Adrenal gland (tissue), 12 donors: ENCODE data around the gene ADIPOR1. TPM values are rescaled to one million over a fixed set of nuclear protein-coding genes. Genes with fewer than 3 reads are reported as not detected.

ENCODE experiments used
- DNase-seq, 7 donors: peaks; one replicate each; pipeline ENCODE4 v3.0.0-alpha.2; 2019 to 2020
- H3K27ac ChIP-seq, 5 donors: fragments of 200-600 bp; sonication (generic) in 4 of 5; 1 replicate in 3 of 5; 2 replicates in 2 of 5; pipeline versions ENCODE4 v1.5.1 to v1.8.0; 2016 to 2020; ENCODE audit warnings: mild to moderate bottlenecking in 1 of 5
- H3K27me3 ChIP-seq: fragments of 200-600 bp; 2 replicates; pipeline ENCODE4 v1.8.0; 2021
- H3K36me3 ChIP-seq, 2 donors: fragments of 200-600 bp; replicated peaks in 1 of 2; 1 replicate in 1 of 2; 2 replicates in 1 of 2; pipeline versions ENCODE4 v1.5.1 to v1.8.0; 2018 to 2022
- H3K4me1 ChIP-seq, 2 donors: fragments of 200-600 bp; replicated peaks in 1 of 2; 1 replicate in 1 of 2; 2 replicates in 1 of 2; pipeline versions ENCODE4 v1.5.1 to v1.8.0; 2018 to 2021
- H3K4me3 ChIP-seq, 4 donors: fragments of 200-600 bp; sonication (generic) in 3 of 4; one replicate each; pipeline ENCODE4 v1.5.1; 2016 to 2018
- H3K9me3 ChIP-seq, 3 donors: fragments of 200-600 bp; sonication (generic) in 1 of 3; replicated peaks in 1 of 3; 1 replicate in 2 of 3; 2 replicates in 1 of 3; pipeline versions ENCODE4 v1.5.1 to v1.8.0; 2016 to 2021
- CTCF ChIP-seq, 6 experiments: fragments of 450-650 bp in 4 of 6; fragments of 200-600 bp in 2 of 6; sonication (generic) in 1 of 6; IDR thresholded peaks; 1 replicate in 5 of 6; 2 replicates in 1 of 6; pipeline versions ENCODE4 v1.5.1 to v1.8.0; 2016 to 2021; ENCODE audit warnings: antibody characterized with exemption in 6 of 6, mild to moderate bottlenecking in 2 of 6, moderate library complexity in 1 of 6
- POLR2A ChIP-seq, 2 donors: fragments of 450-650 bp; IDR thresholded peaks; one replicate each; pipeline ENCODE4 v1.6.1; 2017; ENCODE audit warnings: antibody characterized with exemption in 2 of 2, mild to moderate bottlenecking in 2 of 2, moderate library complexity in 1 of 2
- WGBS, 4 donors: extraction: QIAGEN DNeasy Blood & Tissue Kit in 2 of 4; methylation state at CpG; one replicate each; pipeline versions ENCODE4 v1.1.5 to v1.1.7; 2013 to 2017; 5-methylcytosine and 5-hydroxymethylcytosine counted together
- intact Hi-C, 2 donors: fragments of 100-400 bp; cut with DNase I; formaldehyde crosslinking; loops; one replicate each; pipeline versions ENCODE4 v1.14.1 to v1.15.0; 2022 to 2023
- polyA plus RNA-seq, 3 donors: library from polyadenylated mRNA; stranded (reverse); fragments of 200-250 nt in 2 of 3; fragments of 350-450 nt in 1 of 3; fragmentation: Illumina TruSeq in 1 of 3; extraction: RNeasy Lipid Tissue Mini Kit (QIAGEN cat#74804) in 1 of 3; gene quantifications; one replicate each; pipeline ENCODE4 v1.2.3, GENCODE V29; 2013 to 2014
- total RNA-seq, 9 donors: library from RNA; depleted of rRNA in 4 of 9; stranded (reverse); fragments of >200 nt in 4 of 9; fragments of 120-200 nt in 1 of 9; fragmentation: NEBNext Ultra II Directional in 1 of 9; extraction: Animal tissue kit (Norgen Biotek cat#: 25700) in 1 of 9; gene quantifications; one replicate each; pipeline versions ENCODE4 v1.1.0 to v1.2.4, GENCODE V29; 2013 to 2023
- donor health status: healthy with polysubstance abuse.
- donor health status: Bipolar disorder and iron deficiency.
- donor health status: DM: yes; HTN: yes; CAD: no.
- donor health status: DM: no; HTN: no; CAD: no.
- donor health status: DM: no; HTN: no; CAD: no.
- donor health status: DM: yes; HTN: yes; CAD: no.

Gene ADIPOR1
- total and polyA plus RNA-seq, 12 donors, result 57.0 to 143 (median 103) TPM

- intact Hi-C loops, result no loop called here
- TF ChIP-seq CTCF (IDR thresholded peaks at IDR 0.05), result no peak
- no peak for TF ChIP-seq POLR2A (IDR thresholded peaks at IDR 0.05)
- H3K36me3 ChIP-seq, result peaks cover 0 to 90% of the 10 kb centered on the region in 2 donors
- no peak overlapping the region for H3K4me3 ChIP-seq
- WGBS, 4 donors, result 84 to 90% (median 88%) methylated on average over 5 of the region's 5 CpGs
- no peak for DNase-seq
- H3K9me3 ChIP-seq, result no peaks in the 10 kb centered on the region
- no peaks in the 10 kb centered on the region for H3K27me3 ChIP-seq
- no peaks in the 10 kb centered on the region for H3K4me1 ChIP-seq
- no peak overlapping the region for H3K27ac ChIP-seq
Measured at GRCh38 chr1:202944438-202944921, 13.6 kb downstream of the ADIPOR1 start.

GRCh38 chr1:202942426-202942825, 15.7 kb downstream of the ADIPOR1 start:
- Histone ChIP-seq H3K27me3 (no peaks in the 10 kb centered on the region), H3K36me3 (peaks cover 0 to 72% of the 10 kb centered on the region in 2 donors), H3K9me3 (no peaks in the 10 kb centered on the region), H3K4me3 (no peak overlapping the region), H3K4me1 (no peaks in the 10 kb centered on the region), H3K27ac (no peak overlapping the region)
- no peak for TF ChIP-seq POLR2A (IDR thresholded peaks at IDR 0.05)
- no peak for TF ChIP-seq CTCF (IDR thresholded peaks at IDR 0.05)
- DNase-seq, result no peak
- WGBS, 4 donors, result 81 to 97% (median 88%) methylated on average over 1 of the region's 1 CpG
- intact Hi-C loops, result no loop called here

DNA sequence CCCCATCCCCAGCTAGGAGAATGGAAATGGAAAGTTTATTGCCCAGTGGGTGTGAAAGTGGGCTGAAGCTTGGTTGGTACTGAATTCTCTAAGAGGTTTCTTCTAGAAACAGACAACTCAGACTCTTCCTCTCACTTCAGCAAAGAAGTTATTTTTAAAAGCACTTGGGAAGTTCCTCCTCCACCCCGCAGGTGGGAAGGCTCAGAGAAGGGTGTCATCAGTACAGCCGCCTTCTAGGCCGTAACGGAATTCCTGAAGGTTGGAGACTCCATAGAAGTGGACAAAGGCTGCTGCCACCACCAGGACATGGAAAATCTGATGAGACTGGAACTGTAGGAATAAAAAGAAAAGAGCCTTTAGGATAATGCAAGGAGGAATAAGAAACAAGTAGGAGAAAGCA, 16.7 kb downstream of the ADIPOR1 start:
- Histone ChIP-seq H3K36me3 (peaks cover 0 to 62% of the 10 kb centered on the region in 2 donors), H3K4me1 (no peaks in the 10 kb centered on the region), H3K4me3 (no peak overlapping the region), H3K27me3 (no peaks in the 10 kb centered on the region), H3K9me3 (no peaks in the 10 kb centered on the region), H3K27ac (no peak overlapping the region)
- intact Hi-C loops, result no loop called here
- TF ChIP-seq CTCF (IDR thresholded peaks at IDR 0.05), result no peak
- no peak for TF ChIP-seq POLR2A (IDR thresholded peaks at IDR 0.05)
- DNase-seq, result no peak
- WGBS, 4 donors, result 85 to 97% (median 92%) methylated on average over 4 of the region's 4 CpGs

DNA sequence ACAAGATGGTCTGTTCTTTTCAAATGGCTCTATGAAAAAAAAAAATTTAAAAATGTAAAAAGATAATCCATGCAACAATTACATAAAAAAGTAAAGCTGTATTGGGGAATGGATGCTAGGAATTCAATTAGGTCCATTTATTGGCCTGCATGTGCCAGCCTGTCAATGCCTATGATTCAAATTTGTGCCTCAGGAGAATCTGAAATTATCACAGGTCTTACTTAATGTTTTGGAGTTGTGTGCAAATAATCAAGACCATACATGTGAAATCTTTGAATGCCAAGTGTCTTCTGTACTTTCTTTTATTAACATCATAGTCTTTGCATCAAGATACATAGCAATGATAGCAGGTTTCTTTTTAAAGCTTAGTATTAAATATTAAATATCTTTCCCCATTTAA, 17.6 kb downstream of the ADIPOR1 start:
- intact Hi-C loops, result no loop called here
- H3K4me1 ChIP-seq, result no peaks in the 10 kb centered on the region
- no peaks in the 10 kb centered on the region for H3K9me3 ChIP-seq
- TF ChIP-seq CTCF (IDR thresholded peaks at IDR 0.05) (no peak), POLR2A (IDR thresholded peaks at IDR 0.05) (no peak)
- DNase-seq, result no peak
- H3K27ac ChIP-seq, result no peak overlapping the region
- no peak overlapping the region for H3K4me3 ChIP-seq
- H3K36me3 ChIP-seq, result peaks cover 0 to 55% of the 10 kb centered on the region in 2 donors
- H3K27me3 ChIP-seq, result no peaks in the 10 kb centered on the region
